Ramos (cell line): ENCODE data around the gene TMEM183A.

ENCODE experiments used
- in situ Hi-C: fragments of 300-500 bp; cut with MboI; formaldehyde crosslinking; loops from one replicate; pipeline ENCODE4 v1.14.3; 2022; ENCODE audit warnings: low sequenced_read_pairs; ENCODE audit not compliant: unreplicated experiment

The TMEM183A gene

DNA sequence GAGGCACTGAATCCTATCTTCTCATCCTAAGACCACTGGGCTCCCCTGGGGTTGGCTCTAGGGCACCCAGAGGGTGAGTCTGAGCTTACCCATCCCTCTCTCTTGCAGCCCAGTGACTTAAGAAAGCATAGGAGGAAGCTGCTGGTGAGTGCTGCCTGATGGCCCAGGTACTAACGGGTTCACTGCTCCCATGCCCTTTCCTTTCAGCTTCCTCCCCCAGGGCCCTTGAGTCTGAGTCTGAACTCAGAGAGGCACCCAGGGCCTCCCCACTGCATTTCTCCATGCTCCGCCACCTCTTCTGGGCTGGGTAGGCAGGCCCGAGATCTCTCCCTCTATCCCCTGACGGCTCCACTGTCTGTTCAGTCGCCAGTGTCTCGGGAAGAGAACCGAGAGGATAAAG lies 48.8 kb downstream of the TMEM183A start:
- in situ Hi-C loops = no loop called here

DNA sequence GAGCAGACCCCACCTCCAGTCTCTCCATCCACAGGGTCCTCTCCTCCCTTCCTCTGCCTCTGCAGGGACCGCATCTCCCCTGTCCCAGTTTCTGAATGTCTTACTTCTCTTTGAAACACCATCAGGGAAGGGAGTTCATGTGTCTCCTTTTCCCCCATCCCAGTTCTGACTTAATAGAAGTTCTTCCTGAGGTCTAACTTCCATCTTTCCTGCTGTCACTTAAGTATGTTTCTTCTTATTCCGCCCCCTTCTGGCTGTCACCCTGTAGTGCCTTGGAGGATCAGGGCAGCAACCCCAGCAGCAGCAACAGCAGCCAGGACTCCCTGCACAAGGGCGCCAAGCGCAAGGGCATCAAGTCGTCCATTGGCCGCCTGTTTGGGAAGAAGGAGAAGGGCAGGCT lies 49.3 kb downstream of the TMEM183A start:
- in situ Hi-C loops = no loop called here

DNA sequence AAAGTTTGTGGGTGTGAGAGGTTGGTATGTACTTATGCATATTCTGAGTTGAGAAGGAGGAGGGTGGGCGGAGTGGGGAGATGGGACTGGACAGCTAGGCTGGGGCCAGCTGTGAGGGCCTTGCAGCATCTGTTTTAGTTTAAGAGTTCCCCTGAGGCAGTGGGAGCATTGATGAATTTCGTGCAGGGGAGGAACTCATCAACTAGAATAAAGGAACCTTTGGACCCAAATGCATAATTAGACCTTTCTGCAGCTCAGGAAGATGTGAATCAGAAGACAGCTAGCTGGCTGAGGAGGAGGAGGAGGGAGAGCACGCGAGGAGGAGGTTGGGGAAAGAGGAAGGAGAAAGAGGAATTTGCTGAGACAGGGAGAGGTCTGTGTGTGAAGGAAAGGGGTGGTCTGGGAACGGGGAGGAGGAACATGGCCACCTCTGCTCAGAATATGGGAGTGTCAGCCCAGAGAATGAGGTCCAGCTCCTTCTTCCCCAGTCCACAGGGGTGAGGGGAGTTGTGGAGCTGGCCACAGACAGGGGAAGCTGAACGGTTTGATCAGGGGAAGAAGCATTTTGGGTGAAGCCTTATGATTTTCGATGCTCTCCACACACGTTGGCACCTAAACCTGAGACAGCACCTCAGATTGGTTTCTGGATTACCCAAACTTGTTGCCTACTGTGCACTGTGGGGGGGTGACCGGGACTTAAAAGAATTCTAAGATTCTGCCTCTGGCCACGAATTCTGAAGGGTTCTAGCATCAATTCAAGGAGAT lies 50.9 kb downstream of the TMEM183A start:
- in situ Hi-C loops = no loop called here

DNA sequence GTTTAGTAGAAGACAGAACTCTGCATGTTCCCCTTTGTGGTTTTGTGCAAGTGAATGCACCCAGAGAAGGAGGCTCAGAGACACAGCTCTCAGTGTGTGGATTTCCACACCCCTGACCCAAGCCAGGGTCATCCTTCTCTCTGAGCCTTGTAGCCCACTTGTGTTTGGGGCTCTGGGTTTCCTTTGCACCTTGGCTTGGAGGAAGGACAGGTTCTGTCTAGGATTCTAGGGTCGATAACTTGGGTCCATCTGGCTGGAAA lies 51.4 kb downstream of the TMEM183A start:
- in situ Hi-C loops = no loop called here

DNA sequence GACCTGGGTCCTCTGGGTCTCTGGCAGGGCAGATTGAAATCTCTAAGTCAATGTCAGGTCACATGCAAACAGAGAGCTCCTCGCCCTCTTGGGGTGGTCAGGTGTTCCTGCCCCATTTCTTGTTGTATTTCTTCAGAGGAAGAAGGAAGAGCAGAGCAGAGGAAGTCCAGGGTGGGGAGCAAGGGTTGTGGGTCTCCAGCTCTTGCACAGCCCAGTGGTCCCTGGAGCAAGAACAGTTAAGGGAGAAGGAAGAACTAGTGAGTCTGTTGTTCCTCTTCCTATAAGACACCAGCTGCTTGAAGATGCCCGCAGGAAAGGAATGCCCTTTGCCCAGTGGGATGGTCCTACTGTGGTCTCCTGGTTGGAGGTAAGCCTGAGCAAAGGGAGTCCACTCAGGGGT lies 52.3 kb downstream of the TMEM183A start:
- in situ Hi-C loops = no loop called here

DNA sequence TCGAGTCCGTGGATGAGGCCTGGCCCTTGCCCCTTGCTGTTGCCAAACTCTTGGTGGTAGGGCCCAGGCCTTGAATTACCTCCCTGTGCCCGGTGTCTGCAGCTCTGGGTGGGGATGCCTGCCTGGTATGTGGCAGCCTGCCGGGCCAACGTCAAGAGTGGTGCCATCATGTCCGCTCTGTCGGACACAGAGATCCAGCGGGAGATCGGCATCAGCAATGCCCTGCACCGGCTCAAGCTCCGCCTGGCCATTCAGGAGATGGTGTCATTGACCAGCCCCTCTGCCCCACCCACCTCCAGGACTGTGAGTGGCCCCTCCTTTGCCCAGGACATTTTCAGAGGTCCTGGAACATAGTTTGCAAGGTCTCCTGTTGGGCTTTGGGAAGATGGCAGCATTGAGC lies 52.9 kb downstream of the TMEM183A start:
- in situ Hi-C loops = no loop called here

DNA sequence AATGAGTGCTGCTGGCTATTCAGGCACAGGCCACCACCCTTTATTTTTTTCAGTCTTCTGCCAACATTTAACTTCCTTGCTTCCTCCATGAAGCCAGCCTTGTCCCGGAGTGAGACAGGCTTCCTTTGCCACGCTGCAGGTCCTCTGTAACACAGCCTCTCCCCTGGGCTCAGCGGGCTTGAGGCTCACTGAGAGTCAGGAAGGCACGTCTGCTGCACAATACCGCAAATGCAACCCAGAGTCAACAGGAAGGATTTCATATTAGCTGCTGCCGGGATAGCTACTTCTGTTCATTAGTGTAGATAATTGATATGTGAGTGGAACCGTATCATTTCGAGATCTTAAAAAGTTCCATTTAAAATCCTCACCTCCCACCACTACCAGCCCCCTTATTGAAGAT lies 56.1 kb downstream of the TMEM183A start:
- in situ Hi-C loops = no loop called here

DNA sequence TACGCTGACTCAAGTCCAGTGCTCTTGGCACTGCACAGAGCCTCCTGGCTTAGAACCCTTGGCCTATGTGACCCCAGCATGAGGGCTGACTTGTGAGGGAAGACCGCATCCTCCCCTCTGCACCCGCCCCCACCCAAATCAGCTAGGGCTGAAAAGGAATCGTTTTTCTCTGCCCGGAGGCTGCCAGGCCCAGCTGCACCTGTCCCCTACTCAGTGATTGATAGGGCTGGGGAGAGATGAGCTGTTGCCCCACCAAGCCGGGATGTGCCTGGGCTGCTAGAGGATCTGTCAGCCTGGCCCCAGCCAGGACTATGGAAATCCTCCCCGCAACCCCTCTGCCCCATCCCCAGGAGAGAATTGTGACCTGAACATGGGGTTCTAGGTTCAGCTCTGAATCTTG lies 58.0 kb downstream of the TMEM183A start:
- in situ Hi-C loops = no loop called here

DNA sequence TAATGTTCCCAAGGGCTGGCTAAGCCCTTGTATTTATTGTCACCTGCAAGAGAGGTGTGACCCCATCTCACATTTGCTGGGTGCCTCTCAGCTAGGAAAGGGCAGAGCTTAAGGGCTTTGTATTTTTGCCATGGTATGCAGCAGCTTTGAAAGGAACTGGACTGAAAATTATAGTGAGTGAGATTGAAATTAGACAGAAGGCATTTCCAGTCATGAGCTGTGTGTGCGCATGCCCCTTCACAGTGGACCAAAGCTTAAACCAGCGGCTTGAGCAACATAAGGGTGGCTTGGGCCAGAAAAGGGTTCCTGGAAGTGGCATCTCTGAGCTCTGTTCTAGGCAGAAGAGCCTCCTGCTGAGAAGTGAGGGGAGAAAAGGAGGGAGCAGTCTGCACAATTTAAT lies 58.8 kb downstream of the TMEM183A start:
- in situ Hi-C loops = no loop called here

DNA sequence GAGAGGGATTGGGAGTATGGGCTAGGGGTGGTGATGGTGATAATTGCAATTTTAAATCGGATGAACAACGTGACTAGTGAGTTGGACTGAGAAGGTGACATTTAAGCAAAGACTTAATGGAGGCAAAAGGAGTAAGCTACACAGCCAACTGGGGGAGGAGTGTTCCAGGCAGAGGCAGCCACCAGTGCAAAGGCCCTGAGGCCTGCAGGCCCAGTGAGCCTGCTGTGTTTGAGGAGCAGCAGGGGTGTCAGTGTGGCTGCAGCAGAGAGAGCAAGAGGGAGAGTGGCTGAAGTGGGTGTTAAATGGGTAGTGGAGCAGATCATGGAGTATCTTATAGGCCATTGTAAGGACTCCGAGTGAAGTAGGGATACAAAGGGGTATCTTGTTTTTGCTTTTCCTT lies 59.8 kb downstream of the TMEM183A start:
- in situ Hi-C loops = no loop called here

DNA sequence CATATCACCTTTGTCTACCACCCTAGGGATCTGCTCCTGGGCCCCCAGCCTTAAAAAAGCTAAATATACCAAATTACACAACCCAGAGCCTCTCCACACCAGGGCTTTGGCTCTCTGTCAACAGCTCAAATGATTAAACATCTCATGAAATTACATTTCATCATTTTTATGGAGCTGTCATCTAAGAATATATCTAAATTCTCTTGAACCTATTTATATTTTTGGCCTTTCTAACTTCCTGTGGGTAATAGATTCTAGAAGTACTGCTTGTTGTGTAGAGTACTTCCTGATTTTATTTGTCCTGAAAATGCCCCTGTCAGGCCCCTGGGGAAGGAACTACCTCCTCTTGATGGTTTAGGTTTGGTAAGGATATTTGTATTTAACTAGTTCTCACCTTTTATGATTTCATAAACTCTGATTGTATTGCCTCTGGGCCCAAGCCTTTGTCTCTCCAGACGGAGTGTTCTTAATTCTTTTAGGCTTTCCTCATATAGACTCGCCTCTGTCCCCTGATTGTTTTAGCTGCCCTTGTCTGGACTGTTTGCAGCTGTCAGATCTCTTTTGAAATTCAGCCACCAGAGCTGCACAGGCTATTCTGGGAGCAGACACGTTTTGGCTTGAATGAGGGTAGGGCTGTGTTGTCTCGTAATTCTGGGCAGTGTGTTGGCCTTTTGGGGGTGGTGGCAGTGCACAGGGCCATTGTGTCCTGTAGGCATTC lies 62.0 kb downstream of the TMEM183A start:
- in situ Hi-C loops = no loop called here

DNA sequence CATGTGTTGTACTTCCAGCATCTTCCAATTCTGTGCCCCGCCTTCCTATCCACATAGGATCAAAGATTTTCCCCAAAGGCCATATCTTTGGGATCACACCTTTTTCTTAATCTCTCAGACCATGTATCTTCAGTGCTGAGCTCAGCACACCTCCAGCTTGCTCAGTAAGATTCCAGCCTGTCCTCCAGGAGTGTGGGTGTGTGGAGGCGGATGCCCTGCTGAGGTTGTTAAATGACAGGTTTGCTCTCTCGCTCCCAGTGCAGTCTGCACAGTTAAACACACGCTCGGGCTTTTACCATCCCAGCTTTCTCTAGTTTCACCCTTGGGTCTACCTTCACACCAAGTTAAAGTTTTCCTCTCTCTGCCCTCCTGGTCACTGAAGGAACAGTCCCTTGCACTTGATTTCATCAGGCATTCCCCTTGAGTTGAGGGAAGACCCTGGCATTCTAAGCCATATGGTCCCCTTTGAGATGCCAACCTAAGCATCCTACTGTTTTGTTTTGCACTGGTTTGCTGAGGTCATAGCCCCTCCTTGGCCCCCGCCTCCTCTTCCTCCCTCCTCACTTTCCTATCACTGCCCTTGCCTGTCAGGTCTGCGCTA lies 64.9 kb downstream of the TMEM183A start:
- in situ Hi-C loops = no loop called here

DNA sequence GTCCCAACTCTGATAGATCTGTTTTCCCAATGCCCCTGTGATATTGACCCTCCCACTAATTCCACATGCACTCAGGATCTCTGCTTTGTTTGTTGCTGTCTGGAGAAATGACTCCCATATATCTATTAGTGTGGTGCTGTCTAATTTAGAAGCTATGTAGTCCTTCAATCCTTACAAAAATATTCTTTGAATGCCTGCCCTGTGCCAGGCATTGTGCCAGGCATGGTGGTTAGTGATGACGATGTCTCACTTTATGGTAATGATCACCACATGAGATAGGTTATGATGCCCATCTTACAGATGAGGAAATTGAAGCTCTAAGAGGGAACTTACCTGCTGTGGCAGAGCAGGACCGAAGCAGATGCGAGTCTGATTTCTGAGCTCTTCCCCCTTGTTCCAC lies 65.7 kb downstream of the TMEM183A start:
- in situ Hi-C loops = no loop called here

DNA sequence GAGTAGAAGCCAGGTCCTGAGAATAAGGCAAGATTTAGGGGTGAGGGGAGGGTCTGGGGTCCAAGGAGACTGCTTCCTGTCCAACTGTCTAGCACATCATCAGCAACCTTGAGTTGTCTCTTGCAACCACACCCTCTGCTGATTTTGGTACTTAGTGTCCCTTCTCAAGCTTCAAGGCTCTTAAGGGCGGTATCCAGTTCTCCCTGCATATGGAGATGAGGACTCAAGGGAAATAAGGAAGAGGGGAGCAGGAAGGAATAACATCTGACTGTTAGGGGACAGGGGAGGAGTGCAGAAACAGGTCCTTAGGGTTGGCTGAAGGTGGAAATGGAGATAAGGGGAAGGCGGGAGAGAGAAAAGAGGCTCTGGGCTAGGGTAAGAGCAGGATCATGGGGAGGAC lies 66.3 kb downstream of the TMEM183A start:
- in situ Hi-C loops = no loop called here
